Peyer's patch (tissue), 4 donors: ENCODE measurements around the gene PQBP1. TPM values are rescaled to one million over a fixed set of nuclear protein-coding genes. Genes with fewer than 3 reads are reported as not detected.

Source experiments
- DNase-seq, 3 donors: peaks; one replicate each; pipeline ENCODE4 v3.0.0-alpha.2; 2017 to 2019
- H3K27ac ChIP-seq, 4 donors: fragments of 200-600 bp; sonication (generic); one replicate each; pipeline ENCODE4 v1.5.1; 2016 to 2019
- H3K27me3 ChIP-seq, 2 donors: fragments of 200-600 bp; sonication (generic); one replicate each; pipeline ENCODE4 v1.5.1; 2019
- H3K36me3 ChIP-seq, 3 donors: fragments of 200-600 bp; sonication (generic); one replicate each; pipeline ENCODE4 v1.5.1; 2016 to 2019
- H3K4me1 ChIP-seq, 4 donors: fragments of 200-600 bp; sonication (generic); one replicate each; pipeline ENCODE4 v1.5.1; 2016 to 2019
- H3K4me3 ChIP-seq, 4 donors: fragments of 200-600 bp; sonication (generic); 1 replicate in 3 of 4; 2 replicates in 1 of 4; pipeline ENCODE4 v1.5.1; 2016 to 2019; ENCODE audit warnings: mild to moderate bottlenecking in 1 of 4
- H3K9me3 ChIP-seq, 4 donors: fragments of 200-600 bp; sonication (generic); one replicate each; pipeline ENCODE4 v1.5.1; 2016 to 2019; ENCODE audit warnings: mild to moderate bottlenecking in 1 of 4
- POLR2A ChIP-seq, 2 donors: fragments of 450-650 bp; IDR thresholded peaks; one replicate each; pipeline ENCODE4 v1.5.1; 2017; ENCODE audit warnings: antibody characterized with exemption in 2 of 2, mild to moderate bottlenecking in 2 of 2, moderate library complexity in 2 of 2
- total RNA-seq, 4 donors: library from RNA; depleted of rRNA; stranded (reverse); fragments of >200 nt; gene quantifications; one replicate each; pipeline ENCODE4 v1.1.0, GENCODE V29; 2016
- TF ChIP-seq, protein P1 (sequence below), 6 experiments: fragments of 450-650 bp in 4 of 6; fragments of 200-600 bp in 2 of 6; sonication (generic) in 1 of 6; IDR thresholded peaks; one replicate each; pipeline ENCODE4 v1.5.1; 2017 to 2019; ENCODE audit warnings: antibody characterized with exemption in 6 of 6, mild to moderate bottlenecking in 3 of 6, moderate library complexity in 1 of 6

The PQBP1 gene
- total RNA-seq, 4 donors from 2014 or later = 63.3 to 86.6 (median 70.1) TPM

DNA sequence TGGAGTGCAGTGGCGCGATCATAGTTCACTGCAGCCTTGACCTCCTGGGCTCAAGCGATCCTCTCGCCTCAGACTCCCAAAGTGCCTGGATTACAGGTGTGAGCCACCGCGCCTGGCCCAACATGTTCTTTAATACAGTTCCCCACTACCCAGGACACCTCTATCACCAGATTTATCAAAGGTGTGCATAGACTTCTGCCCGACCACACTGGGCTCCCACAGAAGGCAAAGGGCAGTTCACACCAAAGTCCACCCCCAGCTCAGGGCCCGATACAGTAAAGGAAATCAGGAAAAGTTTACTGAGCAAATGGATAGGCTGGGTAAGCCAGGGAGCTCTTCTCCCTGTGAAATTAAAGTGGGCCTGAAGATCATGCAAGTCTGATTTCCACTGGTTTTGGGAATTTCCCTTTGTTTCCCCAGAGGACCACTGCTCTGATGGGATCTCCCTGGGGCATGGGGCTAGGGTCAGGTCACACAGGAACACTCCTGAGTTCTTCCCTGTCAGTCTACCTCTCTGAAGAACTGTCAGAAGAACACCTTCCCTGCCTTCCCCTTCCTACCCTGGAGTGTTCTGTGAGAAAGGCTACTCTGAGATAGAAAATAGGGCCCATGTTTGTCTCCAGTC, 38.8 kb downstream of the PQBP1 start:
- H3K36me3 ChIP-seq = peaks cover 0 to 28% (median 0%) of the 10 kb centered on the region in 3 donors
- peak overlapping the region in 1 of 4 donors; percentile 23 for H3K4me3 ChIP-seq
- H3K4me1 ChIP-seq = peaks cover 0 to 25% (median 14%) of the 10 kb centered on the region in 4 donors
- no peaks in the 10 kb centered on the region for H3K9me3 ChIP-seq
- TF ChIP-seq, protein P1, sequence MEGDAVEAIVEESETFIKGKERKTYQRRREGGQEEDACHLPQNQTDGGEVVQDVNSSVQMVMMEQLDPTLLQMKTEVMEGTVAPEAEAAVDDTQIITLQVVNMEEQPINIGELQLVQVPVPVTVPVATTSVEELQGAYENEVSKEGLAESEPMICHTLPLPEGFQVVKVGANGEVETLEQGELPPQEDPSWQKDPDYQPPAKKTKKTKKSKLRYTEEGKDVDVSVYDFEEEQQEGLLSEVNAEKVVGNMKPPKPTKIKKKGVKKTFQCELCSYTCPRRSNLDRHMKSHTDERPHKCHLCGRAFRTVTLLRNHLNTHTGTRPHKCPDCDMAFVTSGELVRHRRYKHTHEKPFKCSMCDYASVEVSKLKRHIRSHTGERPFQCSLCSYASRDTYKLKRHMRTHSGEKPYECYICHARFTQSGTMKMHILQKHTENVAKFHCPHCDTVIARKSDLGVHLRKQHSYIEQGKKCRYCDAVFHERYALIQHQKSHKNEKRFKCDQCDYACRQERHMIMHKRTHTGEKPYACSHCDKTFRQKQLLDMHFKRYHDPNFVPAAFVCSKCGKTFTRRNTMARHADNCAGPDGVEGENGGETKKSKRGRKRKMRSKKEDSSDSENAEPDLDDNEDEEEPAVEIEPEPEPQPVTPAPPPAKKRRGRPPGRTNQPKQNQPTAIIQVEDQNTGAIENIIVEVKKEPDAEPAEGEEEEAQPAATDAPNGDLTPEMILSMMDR (IDR thresholded peaks at IDR 0.05) = no peak
- TF ChIP-seq POLR2A (IDR thresholded peaks at IDR 0.05) = no peak
- no peak for DNase-seq
- H3K27me3 ChIP-seq = no peaks in the 10 kb centered on the region
- H3K27ac ChIP-seq = peak overlapping the region; percentile 62 to 76 (median 75)

DNA sequence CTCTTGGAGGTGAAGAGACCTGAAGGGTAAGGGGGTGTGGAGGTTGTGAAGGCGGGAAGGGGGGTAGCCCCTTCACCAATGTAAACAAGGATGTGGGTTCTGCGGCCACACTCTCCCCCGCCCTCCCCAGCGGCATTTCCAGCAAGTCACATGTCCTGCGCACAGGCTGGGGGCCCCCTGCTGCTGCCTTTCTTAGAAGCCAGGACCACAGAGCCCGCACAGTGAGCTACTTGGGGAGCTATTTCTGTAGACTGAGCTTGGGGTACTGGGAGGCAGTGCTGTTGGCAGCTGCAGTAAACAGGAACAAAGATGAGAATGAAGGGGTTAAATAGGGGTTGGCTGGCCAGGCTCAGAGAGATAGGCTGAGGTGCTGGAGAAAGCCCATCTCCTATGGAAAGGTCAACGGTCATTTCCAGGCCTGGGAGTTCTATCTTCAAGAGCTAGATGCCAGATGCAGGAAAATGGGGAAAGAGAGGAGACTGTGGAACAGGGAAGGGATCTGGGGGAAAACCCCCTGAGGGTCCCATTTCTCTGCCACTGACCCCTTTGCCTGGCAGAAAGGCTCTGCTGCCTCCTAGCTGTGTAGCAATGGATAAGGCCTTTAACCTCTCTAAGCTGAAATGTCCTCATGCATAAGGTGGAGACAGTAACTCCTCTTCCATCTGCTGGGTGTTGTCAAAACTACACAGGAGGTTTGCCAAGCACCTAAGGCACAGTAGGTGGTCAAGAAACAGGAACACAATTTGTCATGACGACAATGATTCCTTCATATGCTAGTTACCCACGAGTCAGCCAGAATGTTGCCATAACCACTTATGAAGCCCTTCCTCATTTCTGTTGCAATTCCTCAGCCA, 39.6 kb downstream of the PQBP1 start:
- no peaks in the 10 kb centered on the region for H3K9me3 ChIP-seq
- no peaks in the 10 kb centered on the region for H3K27me3 ChIP-seq
- H3K36me3 ChIP-seq = peaks cover 0 to 20% (median 0%) of the 10 kb centered on the region in 3 donors
- peak overlapping the region in 1 of 4 donors; percentile 23 for H3K4me3 ChIP-seq
- TF ChIP-seq, protein P1 (IDR thresholded peaks at IDR 0.05) = peak in 3 of 6 experiments; percentile 9 to 16 (median 12)
- TF ChIP-seq POLR2A (IDR thresholded peaks at IDR 0.05) = peak in 1 of 2 donors; percentile 23
- H3K4me1 ChIP-seq = peaks cover 0 to 25% (median 14%) of the 10 kb centered on the region in 4 donors
- peak overlapping the region; percentile 75 to 84 (median 76) for H3K27ac ChIP-seq
- peak; percentile 53 to 96 (median 94) for DNase-seq

DNA sequence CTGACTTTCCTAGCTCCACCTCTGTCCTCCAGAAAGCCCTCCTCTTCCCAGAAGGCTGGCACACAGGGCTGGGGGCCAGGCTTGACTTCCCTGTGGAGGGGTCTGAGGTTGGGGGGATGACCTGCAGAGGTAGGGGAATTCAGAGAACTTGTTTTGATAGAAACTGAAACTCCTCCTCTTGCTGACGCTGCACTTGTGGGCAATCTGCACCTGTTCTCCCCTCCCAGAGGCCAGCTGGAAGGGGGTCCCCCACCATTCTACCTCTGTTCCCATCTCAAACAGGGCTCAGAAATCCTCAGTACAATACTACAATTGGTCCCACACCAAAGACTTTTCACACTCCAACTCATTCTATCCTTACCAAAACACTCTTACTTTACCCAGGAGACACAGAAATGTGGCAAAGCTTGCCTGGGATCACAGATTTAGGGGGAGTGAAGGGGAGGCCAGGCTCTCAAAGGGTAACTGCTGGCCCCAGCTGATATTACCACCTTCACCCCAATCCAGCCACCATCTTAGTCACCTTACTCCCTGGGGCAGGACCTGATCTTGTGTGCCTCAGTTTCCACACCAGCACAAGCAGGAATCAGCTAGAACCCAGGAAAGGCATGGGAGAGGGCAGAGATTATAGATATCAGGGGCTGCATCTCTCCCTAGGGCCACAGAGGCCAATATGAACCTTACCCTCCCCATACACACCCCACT, 41.1 kb downstream of the PQBP1 start:
- Histone ChIP-seq H3K27ac (peak overlapping the region; percentile 74 to 84 (median 76)), H3K9me3 (no peaks in the 10 kb centered on the region), H3K27me3 (no peaks in the 10 kb centered on the region), H3K4me3 (no peak overlapping the region), H3K4me1 (peaks cover 0 to 25% (median 14%) of the 10 kb centered on the region in 4 donors), H3K36me3 (peaks cover 0 to 12% (median 0%) of the 10 kb centered on the region in 3 donors)
- TF ChIP-seq POLR2A (IDR thresholded peaks at IDR 0.05) = no peak
- TF ChIP-seq, protein P1 (IDR thresholded peaks at IDR 0.05) = no peak
- DNase-seq = peak in 2 of 3 donors; percentile 79 to 85

DNA sequence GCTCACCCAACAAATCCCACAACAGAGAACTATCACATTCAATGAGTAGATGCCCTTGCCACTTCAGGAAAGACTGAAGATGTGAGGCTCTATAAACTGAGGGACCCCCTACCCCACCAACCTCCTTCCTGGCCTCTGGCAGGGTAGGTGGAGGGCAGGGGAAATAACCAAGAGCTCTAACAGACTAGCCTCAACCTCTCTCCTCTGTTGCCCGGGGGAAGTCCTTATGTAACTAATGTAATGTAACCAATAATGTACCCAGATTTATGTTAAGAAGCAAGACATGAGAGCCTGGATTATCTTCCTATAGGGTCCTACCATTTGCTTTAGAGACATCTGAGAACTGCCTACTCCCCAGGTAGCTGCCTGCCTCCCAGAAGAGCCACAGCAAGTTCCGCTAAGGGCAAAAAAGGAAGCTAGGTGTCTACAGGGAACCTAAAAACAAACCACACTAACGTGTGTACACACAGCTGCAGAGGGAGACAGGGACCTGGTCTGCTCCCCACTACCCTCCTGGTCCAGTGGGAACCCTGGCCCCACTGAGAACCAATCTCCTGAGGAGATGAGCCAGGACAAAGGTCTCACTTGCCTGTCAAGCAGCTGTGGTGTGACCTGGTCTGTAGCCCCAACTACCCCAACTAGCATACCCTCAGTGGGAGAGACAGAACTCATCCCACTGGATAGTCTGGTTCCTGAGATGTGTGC, 41.9 kb downstream of the PQBP1 start:
- H3K4me3 ChIP-seq = peak overlapping the region in 1 of 4 donors; percentile 1
- no peaks in the 10 kb centered on the region for H3K9me3 ChIP-seq
- peaks cover 0 to 4% (median 0%) of the 10 kb centered on the region in 3 donors for H3K36me3 ChIP-seq
- no peak for TF ChIP-seq POLR2A (IDR thresholded peaks at IDR 0.05)
- TF ChIP-seq, protein P1 (IDR thresholded peaks at IDR 0.05) = no peak
- H3K4me1 ChIP-seq = peaks cover 0 to 25% (median 14%) of the 10 kb centered on the region in 4 donors
- H3K27me3 ChIP-seq = no peaks in the 10 kb centered on the region
- peak in 2 of 3 donors; percentile 61 to 71 for DNase-seq
- H3K27ac ChIP-seq = peak overlapping the region; percentile 74 to 84 (median 76)
